ENCODE measurements around the gene STH. TPM values are rescaled to one million over a fixed set of nuclear protein-coding genes. Genes with fewer than 3 reads are reported as not detected.

Gene STH
- total and polyA plus RNA-seq, 2 of the 4 experiments (the other 2 are of a cell fraction), result not detected

DNA sequence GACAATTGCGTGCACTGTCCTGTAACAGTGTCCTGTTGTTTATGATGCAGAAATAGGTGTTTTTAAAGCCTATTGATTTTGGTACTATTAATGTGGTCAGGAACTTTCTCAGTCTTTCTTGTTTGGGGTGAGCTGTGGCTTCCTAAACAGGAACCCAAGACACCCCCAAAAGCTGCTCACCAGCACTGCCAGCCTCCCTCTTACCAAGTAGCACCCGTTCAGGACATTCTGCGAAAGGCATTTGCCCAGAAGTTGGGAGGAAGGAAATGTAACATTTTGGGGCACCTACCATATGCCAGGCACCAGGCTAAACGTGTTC lies 21.6 kb upstream of the STH start:
- H2AFZ ChIP-seq (replicated peaks; ENCODE audit: low read length, poor library complexity), result no peak overlapping the region
- no peak overlapping the region for H3K4me3 ChIP-seq (ENCODE audit: insufficient read depth, low read depth, low read length)
- no peak overlapping the region for H4K8ac ChIP-seq (ENCODE audit: low read depth in 2 of 2, low read length in 2 of 2)
- dilution Hi-C loops (cut with HindIII; ENCODE audit: low sequenced_read_pairs, unreplicated experiment) (no loop called here), intact Hi-C loops (cut with micrococcal nuclease) (no loop called here), in situ Hi-C loops (cut with MboI; ENCODE audit: low sequenced_read_pairs) (no loop called here)
- H3K14ac ChIP-seq (replicated peaks; ENCODE audit: low read depth, low read length), result no peak overlapping the region
- H2BK15ac ChIP-seq (ENCODE audit: low read depth, low read length), result no peak overlapping the region
- H2BK5ac ChIP-seq (ENCODE audit: low read depth, low read length, poor library complexity, severe bottlenecking), result no peak overlapping the region
- no peak overlapping the region for H3K4me2 ChIP-seq (ENCODE audit: low read depth, low read length)
- TF ChIP-seq POLR2A (IDR thresholded peaks at IDR 0.05; ENCODE audit: low read depth, low read length), result no peak
- no peak for TF ChIP-seq CEBPB (IDR thresholded peaks at IDR 0.05; ENCODE audit: low read depth, low read length)
- no peak for TF ChIP-seq MAZ (IDR thresholded peaks at IDR 0.05; ENCODE audit: borderline replicate concordance, low read depth, low read length)
- TF ChIP-seq, protein P1, sequence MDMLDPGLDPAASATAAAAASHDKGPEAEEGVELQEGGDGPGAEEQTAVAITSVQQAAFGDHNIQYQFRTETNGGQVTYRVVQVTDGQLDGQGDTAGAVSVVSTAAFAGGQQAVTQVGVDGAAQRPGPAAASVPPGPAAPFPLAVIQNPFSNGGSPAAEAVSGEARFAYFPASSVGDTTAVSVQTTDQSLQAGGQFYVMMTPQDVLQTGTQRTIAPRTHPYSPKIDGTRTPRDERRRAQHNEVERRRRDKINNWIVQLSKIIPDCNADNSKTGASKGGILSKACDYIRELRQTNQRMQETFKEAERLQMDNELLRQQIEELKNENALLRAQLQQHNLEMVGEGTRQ (IDR thresholded peaks at IDR 0.05; ENCODE audit: low read depth, low read length), result no peak
- TF ChIP-seq RAD21 (IDR thresholded peaks at IDR 0.05; ENCODE audit: low read length), result no peak
- TF ChIP-seq RCOR1 (IDR thresholded peaks at IDR 0.05; ENCODE audit: insufficient replicate concordance, low read length), result no peak
- TF ChIP-seq, protein P2, sequence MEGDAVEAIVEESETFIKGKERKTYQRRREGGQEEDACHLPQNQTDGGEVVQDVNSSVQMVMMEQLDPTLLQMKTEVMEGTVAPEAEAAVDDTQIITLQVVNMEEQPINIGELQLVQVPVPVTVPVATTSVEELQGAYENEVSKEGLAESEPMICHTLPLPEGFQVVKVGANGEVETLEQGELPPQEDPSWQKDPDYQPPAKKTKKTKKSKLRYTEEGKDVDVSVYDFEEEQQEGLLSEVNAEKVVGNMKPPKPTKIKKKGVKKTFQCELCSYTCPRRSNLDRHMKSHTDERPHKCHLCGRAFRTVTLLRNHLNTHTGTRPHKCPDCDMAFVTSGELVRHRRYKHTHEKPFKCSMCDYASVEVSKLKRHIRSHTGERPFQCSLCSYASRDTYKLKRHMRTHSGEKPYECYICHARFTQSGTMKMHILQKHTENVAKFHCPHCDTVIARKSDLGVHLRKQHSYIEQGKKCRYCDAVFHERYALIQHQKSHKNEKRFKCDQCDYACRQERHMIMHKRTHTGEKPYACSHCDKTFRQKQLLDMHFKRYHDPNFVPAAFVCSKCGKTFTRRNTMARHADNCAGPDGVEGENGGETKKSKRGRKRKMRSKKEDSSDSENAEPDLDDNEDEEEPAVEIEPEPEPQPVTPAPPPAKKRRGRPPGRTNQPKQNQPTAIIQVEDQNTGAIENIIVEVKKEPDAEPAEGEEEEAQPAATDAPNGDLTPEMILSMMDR (conservative IDR thresholded peaks at IDR 0.05; ENCODE audit: low read depth, low read length), result no peak
- no peak for TF ChIP-seq FOS (IDR thresholded peaks at IDR 0.05; ENCODE audit: low read depth, low read length)
- TF ChIP-seq NFE2L2 (IDR thresholded peaks at IDR 0.05; ENCODE audit: low read depth, low read length), result no peak
- TF ChIP-seq, protein P3, sequence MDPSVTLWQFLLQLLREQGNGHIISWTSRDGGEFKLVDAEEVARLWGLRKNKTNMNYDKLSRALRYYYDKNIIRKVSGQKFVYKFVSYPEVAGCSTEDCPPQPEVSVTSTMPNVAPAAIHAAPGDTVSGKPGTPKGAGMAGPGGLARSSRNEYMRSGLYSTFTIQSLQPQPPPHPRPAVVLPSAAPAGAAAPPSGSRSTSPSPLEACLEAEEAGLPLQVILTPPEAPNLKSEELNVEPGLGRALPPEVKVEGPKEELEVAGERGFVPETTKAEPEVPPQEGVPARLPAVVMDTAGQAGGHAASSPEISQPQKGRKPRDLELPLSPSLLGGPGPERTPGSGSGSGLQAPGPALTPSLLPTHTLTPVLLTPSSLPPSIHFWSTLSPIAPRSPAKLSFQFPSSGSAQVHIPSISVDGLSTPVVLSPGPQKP (IDR thresholded peaks at IDR 0.05; ENCODE audit: borderline replicate concordance, low read depth, low read length), result no peak
- no peak for TF ChIP-seq CHD1 (IDR thresholded peaks at IDR 0.05; ENCODE audit: low read depth, low read length)
- TF ChIP-seq MXI1 (IDR thresholded peaks at IDR 0.05; ENCODE audit: borderline replicate concordance, low read depth, low read length), result no peak
- no peak for TF ChIP-seq MAFK (IDR thresholded peaks at IDR 0.05; ENCODE audit: low read depth, low read length)
- TF ChIP-seq RFX5 (IDR thresholded peaks at IDR 0.05; ENCODE audit: low read depth, low read length), result no peak
- TF ChIP-seq BHLHE40 (IDR thresholded peaks at IDR 0.05; ENCODE audit: low read depth, low read length), result no peak
- no peak for TF ChIP-seq SMC3 (IDR thresholded peaks at IDR 0.05; ENCODE audit: low read depth, low read length)
- H2BK120ac ChIP-seq (ENCODE audit: low read depth, low read length), result no peak overlapping the region
- H3K4ac ChIP-seq (ENCODE audit: low read depth, low read length), result no peak overlapping the region
- no TSS peak for BruUV-seq (replicated peaks)
- ChIA-PET POLR2A (ENCODE audit: unreplicated experiment) (no interaction called here), CTCF (no interaction called here)
- H2AK9ac ChIP-seq (replicated peaks; ENCODE audit: low read depth, low read length, poor library complexity), result no peak overlapping the region
- H3K56ac ChIP-seq (ENCODE audit: extremely low read depth, insufficient read depth, low read length), result no peak overlapping the region
- H3K9me1 ChIP-seq (ENCODE audit: insufficient read depth, low read length), result no peaks in the 10 kb centered on the region
- 0 out of 2 replicates have a peak, but pooled peaks cover 2% of the 10 kb centered on the region for H3K9me3 ChIP-seq (ENCODE audit: control insufficient read depth, insufficient read depth, low read length)
- no peak overlapping the region for H2AK5ac ChIP-seq (ENCODE audit: low read depth, low read length)
- H4K91ac ChIP-seq (ENCODE audit: insufficient read depth, low read depth, low read length), result no peak overlapping the region
- no peak overlapping the region for H3K23ac ChIP-seq (ENCODE audit: low read depth, low read length)
- H3K27me3 ChIP-seq (ENCODE audit: control insufficient read depth, insufficient read depth, low read length), result peaks cover 42% of the 10 kb centered on the region
- no peaks in the 10 kb centered on the region for H3K36me3 ChIP-seq (ENCODE audit: control insufficient read depth, insufficient read depth, low read length)
- no peaks in the 10 kb centered on the region for H3K79me1 ChIP-seq (ENCODE audit: low read depth in 1 of 2, low read length in 2 of 2)
- WGBS, 2 experiments (ENCODE audit: extremely low coverage in 2 of 2, insufficient read length in 1 of 2), result no CpG with 5 or more reads among the region's 4 CpGs
- no peaks in the 10 kb centered on the region for H3K4me1 ChIP-seq (ENCODE audit: control insufficient read depth, insufficient read depth, low read length)
- no peak overlapping the region for H3K9ac ChIP-seq (ENCODE audit: low read depth, low read length)
- no peaks in the 10 kb centered on the region for H4K20me1 ChIP-seq (ENCODE audit: insufficient read depth, low read length)
- H4K5ac ChIP-seq (ENCODE audit: low read depth, low read length), result no peak overlapping the region
- no peak overlapping the region for H3K18ac ChIP-seq (ENCODE audit: low read depth, low read length)
- no peak overlapping the region for H3K27ac ChIP-seq (ENCODE audit: insufficient read depth, low read length)
- ATAC-seq (ENCODE audit: low read depth) (no peak), DNase-seq (no peak)
- H2BK20ac ChIP-seq (ENCODE audit: low read depth, low read length), result no peak overlapping the region

All from IMR-90 (cell line).